GM18517 (cell line): ENCODE results near the gene PLA2G3.
"Not testable (repeated sequence)": the region's sequence is repeated elsewhere in the genome, so short reads cannot be mapped to it uniquely, and the experiment has no call there.

ENCODE experiments used
- ATAC-seq: cut with Tn5 transposase; IDR thresholded peaks from one replicate; pipeline ENCODE4 v1.9.1; 2021; ENCODE audit warnings: mild to moderate bottlenecking, moderate library complexity; ENCODE audit not compliant: unreplicated experiment

PLA2G3 gene

DNA sequence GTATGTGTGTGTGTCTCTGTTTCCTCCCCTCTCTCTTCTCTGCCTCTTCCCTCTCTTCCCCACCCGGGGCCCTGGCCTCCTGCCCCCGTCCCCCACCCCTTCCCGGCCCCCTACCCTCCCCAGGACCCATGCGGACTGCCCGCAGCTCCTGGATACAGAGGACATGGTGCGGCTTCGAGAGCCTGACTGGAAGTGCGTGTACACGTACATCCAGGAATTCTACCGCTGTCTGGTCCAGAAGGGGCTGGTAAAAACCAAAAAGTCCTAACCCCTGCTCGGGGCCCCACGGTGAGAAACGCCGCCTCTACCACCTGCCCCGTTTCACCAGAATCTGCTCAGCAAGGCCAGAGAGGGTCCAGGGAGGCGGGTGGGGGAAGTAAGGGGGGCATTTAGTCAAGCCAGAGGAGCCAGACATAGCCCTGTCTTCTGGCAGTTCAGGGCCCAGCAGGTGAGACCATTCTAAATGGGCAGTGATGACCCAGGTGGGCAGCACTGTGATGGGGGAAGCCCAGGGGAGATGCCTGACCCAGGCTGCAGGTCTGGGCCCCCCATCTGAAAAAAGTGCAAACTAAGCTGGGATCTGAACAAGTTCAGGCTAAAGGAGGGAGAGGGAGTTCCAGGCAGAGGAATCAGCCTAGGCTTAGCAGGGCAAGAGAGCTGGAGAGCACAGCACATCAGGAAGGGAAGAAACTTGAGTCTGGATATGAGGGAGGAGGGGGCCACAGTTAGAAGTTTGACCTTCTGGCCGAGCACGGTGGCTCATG lies 39.4 kb downstream of the PLA2G3 start:
- no peak for ATAC-seq

DNA sequence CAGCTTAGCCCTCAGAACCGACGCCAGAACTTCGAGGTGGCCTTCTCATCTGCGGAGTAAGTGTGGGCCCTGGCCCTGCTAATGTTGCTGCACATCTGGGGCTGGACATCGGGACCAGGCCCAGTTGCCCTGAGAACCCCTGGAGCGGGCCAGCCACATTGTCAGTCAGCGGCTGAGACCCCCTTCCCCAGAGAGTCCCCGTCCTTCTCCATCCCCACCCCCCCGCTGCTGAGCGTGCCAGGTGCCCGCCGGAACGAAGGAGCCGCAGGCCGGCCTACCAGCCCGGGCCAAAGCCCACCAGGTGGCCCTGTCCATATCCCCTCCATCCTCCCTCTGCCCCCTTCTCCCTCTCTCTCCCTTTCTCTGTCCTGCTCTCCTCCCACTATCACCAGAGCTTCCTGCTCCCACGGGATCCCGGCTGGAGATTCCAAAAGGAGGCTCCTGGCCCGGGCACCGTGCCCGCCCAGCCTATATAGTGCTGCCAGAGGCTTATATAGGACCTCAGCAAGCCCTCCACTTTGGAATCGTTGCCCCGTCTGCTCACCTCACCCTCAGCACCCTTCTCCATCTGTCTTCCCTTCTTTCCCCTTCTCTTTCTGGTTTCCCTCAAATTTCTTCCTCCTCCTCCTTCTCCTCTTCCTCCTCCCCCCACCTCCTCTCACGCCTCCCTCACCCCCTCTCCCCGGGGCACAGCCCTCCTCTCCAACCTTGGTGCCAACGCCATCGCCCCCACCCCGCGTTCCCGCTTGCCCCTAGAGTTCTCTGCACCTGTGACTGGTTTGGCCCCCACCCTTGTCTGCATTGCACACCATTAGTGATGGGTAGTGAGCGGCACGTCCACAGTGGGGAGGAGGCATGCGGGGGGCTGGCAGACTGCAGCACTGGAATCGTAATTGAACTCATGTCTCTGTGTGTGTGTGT lies 40.2 kb downstream of the PLA2G3 start:
- no peak for ATAC-seq

- ATAC-seq: no peak
Measured at GRCh38 chr22:31099386-31099785, 40.9 kb downstream of the PLA2G3 start.

- ATAC-seq: no peak
Measured at GRCh38 chr22:31098632-31099110, 41.6 kb downstream of the PLA2G3 start.

DNA sequence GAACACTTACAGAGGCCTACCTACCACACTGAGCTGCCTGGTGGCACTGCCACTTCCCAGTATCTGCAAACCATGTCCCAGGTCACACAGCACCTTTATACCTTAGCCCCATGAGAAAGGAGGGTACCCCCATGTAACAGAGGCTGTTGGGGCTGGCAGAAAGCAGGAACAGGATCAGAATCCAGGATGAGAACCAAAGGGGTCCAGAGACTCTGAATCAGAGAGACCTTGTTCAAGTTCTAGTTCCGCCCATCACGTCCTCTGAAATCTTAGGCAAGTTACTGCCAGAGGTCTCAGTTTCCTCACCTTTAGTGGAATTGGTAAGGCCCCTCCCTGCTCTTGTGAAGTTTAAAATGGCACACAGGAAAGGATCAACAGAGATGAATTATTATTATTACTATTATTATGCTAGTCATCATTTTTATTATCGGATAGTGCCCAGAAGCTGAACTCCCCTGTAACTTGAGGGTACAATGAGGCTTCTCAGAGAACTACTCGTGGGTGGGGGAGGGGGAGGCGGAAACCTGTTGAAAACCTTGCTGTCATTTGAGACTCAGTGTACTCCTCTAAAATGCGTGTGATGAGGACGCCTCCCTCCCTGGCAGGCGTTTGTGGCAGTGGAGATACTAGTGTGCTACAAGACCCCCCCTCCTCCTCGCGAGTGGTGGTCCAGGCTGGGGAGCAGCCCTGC lies 42.2 kb downstream of the PLA2G3 start:
- ATAC-seq: no peak

DNA sequence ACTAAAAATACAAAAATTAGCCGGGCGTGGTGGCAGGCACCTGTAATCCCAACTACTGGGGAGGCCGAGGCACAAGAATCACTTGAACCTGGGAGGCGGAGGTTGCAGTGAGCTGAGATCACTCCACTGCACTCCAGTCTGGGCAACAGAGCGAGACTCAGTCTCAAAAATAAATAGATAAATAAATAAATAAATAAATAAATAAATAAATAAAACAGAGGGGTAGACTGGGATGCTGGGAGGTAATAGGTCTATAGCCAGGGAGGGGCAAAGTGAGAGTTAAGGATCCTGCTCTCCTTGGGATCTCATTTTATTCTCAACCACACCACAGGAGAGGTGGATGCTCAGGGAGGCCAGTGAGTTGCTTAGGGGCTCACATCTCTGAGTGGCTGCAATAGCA lies 42.8 kb downstream of the PLA2G3 start:
- not testable (repeated sequence) for ATAC-seq

GRCh38 chr22:31096657-31097279 lies 43.5 kb downstream of the PLA2G3 start:
- ATAC-seq: no peak

DNA sequence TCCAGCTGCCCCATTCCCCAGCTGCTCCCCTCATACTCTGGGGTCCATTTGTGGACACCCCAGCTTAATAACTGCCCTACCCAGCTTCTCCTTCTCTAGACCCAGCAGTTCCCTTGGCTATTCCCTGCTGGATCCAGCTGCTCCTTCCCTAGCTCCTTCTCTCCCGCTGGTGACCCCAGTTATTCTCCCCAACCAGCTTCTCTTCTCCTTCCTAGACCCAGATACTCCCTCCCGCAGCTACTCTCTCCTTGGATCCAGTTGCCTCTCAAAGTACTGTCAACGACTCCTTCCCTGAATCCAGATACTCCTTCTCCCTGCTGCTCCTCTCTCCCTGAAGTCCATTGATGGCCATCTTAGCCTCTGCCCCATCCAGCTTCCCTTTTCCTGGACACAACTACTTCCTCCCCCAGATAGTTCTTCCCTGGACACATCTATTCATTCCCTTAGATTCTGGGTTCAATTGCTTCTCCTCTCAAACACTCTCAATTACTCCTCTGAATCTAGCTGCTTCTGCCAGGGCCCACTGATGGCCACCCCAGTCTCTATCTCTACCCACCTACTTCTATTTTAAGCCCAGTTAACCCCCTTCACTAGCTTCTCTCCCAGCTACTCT lies 44.6 kb downstream of the PLA2G3 start:
- no peak for ATAC-seq

DNA sequence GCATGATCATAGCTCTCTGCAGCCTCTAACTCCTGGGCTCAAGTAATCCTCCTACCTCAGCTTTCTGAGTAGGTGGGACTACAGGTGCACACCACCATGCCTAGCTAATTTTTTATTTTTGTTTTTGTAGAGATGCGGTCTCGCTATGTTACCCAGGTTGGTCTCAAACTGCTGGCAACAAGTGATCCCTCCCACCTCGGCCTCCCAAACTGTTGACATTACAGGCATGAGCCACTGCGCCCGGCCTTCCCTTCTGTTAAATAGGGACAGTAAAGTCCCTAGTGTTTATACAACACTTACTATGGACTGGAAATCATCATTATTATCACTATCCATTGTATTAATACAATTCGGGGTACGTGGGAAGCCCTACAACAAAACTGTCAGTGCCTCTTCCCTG lies 45.6 kb downstream of the PLA2G3 start:
- no peak for ATAC-seq

- ATAC-seq: no peak
Measured at GRCh38 chr22:31094021-31094551, 46.2 kb downstream of the PLA2G3 start.

DNA sequence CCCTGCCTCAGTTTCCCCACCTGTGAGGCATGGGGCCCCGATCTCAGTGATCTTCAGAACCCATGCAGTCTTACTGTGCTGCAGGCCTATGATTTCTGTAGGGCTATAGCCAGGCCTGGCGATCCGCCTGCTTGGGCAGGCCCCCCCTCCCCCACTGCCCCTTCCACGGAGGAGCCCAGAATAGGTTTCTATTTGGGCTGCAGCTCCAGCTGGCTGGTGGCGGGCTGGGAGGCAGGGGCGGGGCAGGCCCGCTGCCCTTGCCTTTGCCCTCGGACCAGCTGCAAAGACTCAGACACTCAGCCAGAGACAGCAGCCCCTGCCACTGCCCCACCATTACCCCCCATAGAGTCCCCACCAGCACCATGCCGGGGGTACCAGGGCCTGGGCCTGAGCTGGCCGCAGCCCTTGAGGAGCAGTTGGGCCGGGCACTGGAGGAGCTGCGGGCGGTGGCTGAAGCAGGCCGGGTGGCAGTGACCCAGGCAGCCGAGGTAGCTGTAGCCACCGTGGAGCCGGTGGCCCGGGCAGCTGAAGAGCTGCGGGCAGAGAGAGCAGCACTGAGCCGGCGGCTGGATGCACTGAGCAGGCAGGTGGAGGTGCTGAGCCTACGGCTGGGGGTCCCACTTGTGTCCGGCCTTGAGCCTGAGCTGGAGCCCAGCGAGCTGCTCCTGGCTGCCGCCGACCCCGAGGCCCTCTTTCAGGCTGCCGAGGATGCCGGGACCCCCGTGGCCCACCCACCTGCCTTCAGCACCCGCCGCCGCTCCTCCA lies 47.0 kb downstream of the PLA2G3 start:
- ATAC-seq: no peak

DNA sequence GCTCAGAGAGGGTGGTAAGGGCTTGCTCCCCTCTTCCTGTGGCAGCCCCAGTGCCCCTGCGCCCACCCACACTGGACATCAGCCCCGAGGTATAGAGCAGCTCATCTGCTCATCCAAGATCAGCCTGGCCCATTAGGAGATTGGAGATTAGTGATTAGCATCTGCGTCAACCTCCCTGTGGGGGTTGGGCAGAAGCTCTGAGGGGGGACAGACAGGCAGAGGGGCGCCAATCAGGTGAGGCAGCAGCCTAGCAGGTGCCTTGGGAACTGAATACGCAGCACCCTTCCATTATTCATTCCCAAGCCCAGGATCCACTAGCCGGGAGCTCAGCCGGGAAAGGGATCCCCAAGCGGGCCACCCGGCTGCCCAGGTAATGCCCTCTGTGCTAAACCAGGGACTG lies 48.1 kb downstream of the PLA2G3 start:
- no peak for ATAC-seq

DNA sequence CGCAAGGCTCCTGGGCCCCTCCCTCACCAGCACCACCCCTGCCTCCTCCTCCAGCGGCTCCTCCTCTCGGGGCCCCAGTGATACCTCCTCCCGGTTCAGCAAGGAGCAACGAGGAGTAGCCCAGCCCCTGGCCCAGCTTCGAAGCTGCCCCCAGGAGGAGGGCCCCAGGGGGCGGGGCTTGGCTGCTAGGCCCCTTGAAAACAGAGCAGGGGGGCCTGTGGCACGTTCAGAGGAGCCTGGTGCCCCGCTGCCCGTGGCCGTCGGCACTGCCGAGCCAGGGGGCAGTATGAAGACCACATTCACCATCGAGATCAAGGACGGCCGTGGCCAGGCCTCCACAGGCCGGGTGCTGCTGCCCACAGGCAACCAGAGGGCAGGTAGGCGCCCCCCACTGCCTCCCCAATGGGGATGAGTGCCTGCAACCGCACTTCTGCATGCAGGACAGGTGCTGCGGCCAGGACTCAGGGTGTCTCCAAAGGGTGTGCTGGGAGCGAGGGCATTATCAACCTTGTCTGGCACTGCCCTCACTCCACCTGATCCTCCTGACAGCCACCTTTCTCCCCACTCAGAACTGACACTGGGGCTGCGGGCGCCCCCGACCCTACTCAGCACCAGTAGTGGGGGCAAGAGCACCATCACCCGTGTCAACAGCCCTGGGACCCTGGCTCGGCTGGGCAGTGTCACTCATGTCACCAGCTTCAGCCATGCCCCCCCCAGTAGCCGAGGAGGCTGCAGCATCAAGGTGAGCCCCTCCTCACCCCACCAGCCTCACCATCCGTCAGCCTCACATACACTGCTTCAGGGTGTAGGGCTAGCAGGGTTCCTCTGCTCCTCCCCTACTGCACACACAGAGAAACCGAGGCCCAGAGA lies 49.0 kb downstream of the PLA2G3 start:
- ATAC-seq: no peak

DNA sequence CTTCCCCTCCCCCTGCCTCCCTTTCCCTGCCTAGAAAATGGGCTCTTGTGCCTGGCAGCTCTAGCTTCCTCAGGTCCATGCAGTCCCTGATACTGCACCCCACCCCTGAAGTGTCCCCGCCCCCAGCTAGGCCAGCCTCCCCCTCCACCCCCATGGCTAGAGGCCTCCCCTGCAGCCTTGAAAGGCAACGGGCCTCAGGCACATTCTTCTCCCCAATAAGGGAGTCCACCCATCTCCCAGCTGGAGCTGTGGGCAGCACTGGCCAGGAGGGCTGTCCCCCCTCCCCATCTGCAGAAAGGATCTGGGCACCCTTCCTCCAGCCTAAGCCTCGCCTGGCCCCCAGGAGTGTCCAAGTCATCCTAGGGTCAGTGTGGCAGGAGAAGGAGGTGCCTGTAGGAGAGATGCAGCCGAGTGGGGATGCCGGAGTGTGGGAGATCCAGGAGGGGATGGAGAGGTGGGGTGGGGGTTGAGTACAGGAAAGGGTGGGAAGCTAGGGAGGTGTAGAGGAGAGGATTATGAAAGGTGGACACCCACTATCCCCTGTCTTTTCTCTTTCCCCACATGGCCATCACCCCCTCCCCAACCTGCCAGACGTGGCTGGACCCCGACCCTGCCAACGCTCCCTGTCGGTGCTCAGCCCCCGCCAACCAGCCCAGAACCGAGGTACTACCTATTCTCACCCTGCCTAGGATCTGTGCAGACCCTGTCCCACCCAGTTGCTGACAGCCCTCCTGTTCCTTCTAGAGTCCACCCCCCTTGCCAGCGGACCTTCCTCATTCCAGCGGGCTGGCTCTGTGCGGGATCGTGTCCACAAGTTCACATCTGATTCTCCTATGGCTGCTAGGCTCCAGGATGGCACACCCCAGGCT lies 49.9 kb downstream of the PLA2G3 start:
- ATAC-seq: no peak

DNA sequence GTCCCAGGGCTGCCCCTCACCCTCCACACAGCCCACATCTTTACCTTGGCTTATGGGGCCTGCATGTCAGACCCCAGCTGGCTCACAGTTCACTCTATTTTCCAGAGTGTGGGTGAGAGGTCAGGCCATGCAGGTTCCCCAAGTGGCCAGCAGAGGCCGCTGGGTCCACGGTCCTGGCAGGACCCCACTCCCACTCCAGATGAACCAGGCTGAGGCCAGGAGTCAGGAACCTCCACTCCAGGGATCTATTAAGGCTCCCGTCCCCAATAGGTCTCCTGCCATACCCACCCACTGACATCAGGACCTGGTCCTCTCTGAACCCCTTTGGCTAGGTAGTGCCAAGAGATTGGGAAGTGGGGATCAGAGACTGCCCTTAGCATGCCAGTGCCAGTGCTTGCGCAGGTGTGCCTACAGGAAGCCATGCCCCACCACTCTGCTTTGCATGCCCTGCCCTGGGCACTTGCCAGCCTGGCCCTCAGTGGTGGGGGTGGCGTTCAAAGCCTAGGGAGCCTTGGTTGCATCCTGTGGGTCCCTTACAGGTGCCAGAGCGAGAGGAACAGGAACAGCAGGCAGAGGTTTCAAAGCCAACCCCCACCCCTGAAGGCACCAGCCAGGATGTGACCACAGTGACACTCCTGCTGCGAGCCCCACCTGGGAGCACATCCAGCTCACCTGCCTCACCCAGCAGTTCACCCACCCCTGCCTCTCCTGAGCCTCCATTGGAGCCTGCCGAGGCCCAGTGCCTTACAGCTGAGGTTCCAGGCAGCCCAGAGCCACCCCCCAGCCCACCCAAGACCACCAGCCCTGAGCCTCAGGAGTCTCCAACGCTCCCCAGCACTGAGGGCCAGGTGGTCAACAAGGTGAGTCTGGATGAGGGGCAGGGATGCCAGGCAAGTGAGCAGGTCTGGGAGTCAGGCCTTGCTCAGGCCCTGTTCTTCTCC lies 50.9 kb downstream of the PLA2G3 start:
- ATAC-seq: no peak

DNA sequence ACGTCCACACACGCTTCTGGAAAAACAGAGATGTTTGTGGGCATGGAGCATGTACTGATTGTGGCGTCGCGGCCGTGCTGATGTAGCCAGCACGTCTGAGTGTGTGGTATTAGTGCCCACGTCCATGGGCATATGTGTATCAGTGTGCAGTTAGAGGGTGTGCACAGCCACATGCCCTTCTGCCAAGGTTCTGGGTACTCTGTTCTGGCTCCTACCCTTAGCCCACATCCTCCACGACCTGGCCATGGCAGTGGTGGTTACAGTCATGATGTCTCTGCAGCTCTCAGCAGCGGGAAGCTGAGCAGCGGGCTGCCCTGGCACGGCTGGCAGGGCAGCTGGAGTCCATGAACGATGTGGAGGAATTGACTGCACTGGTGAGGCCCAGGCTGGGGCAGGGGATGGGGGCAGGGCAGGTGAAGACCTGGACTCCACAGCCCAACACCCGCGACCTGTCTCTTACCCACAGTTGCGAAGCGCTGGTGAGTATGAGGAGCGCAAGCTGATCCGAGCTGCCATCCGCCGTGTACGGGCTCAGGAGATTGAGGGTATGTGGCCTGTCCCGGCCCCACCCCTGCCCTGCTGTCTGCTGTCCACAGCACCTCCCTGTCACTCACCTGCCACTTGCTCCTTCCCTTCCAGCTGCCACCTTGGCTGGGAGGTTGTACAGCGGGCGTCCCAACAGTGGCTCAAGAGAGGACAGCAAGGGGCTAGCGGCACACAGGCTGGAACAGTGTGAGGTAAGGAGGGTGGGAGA lies 51.9 kb downstream of the PLA2G3 start:
- no peak for ATAC-seq
